ENCODE measurements around the gene TNS2. TPM values are rescaled to one million over a fixed set of nuclear protein-coding genes. Genes with fewer than 3 reads are reported as not detected.

TNS2 gene
- total and polyA plus RNA-seq, 9 of the 15 experiments (the other 6 are each of a cell fraction or from before 2014, with no cell fraction given), result 0.28 to 3.1 (median 1.2) TPM; not detected in 1

DNA sequence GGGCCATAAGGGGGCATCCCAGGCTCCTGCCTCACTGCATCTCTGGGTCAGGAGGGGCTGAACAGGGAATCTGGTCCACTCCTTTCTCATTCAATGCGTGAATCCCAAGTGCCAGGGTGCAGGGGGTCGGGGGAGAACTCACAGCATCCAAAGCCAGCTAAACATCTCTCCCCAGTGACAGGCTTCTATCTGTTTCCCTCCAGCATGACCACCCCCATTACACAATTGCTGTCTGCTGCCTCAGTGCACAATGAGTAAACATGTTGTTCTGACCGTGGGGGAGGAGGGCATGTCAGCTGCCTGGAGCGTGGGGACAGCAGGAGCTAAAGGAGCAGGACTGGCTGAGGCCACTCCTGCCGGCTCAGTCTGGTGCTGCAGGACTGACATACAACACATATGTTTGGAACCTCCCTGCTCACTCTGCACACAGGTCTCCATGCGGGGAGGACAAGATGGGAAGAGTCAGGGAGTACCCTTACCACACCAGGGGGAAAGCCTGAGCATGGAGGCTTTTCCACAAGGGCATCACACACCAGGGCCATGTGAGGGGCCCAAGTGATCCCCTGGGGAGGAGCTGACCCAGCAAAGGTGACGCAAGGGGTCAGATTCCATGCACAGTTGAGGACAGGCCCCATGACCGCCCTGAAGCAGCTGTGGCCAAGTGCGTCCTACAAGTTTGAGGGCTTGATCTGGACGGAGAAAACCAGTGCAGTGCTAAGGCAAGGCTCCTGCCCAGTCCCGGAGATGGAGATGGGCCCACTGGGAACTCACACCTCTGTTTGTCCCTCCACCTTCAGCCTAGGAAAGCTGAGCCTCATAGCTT lies 1.4 kb downstream of the TNS2 start (continued):
- TF ChIP-seq, protein P1, sequence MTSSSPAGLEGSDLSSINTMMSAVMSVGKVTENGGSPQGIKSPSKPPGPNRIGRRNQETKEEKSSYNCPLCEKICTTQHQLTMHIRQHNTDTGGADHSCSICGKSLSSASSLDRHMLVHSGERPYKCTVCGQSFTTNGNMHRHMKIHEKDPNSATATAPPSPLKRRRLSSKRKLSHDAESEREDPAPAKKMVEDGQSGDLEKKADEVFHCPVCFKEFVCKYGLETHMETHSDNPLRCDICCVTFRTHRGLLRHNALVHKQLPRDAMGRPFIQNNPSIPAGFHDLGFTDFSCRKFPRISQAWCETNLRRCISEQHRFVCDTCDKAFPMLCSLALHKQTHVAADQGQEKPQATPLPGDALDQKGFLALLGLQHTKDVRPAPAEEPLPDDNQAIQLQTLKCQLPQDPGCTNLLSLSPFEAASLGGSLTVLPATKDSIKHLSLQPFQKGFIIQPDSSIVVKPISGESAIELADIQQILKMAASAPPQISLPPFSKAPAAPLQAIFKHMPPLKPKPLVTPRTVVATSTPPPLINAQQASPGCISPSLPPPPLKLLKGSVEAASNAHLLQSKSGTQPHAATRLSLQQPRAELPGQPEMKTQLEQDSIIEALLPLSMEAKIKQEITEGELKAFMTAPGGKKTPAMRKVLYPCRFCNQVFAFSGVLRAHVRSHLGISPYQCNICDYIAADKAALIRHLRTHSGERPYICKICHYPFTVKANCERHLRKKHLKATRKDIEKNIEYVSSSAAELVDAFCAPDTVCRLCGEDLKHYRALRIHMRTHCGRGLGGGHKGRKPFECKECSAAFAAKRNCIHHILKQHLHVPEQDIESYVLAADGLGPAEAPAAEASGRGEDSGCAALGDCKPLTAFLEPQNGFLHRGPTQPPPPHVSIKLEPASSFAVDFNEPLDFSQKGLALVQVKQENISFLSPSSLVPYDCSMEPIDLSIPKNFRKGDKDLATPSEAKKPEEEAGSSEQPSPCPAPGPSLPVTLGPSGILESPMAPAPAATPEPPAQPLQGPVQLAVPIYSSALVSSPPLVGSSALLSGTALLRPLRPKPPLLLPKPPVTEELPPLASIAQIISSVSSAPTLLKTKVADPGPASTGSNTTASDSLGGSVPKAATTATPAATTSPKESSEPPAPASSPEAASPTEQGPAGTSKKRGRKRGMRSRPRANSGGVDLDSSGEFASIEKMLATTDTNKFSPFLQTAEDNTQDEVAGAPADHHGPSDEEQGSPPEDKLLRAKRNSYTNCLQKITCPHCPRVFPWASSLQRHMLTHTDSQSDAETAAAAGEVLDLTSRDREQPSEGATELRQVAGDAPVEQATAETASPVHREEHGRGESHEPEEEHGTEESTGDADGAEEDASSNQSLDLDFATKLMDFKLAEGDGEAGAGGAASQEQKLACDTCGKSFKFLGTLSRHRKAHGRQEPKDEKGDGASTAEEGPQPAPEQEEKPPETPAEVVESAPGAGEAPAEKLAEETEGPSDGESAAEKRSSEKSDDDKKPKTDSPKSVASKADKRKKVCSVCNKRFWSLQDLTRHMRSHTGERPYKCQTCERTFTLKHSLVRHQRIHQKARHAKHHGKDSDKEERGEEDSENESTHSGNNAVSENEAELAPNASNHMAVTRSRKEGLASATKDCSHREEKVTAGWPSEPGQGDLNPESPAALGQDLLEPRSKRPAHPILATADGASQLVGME (CRISPR knock-in tag; IDR thresholded peaks at IDR 0.05), result no peak
- no peak for TF ChIP-seq USF1 (CRISPR knock-in tag; IDR thresholded peaks at IDR 0.05)
- TF ChIP-seq ZNF280A (IDR thresholded peaks at IDR 0.05; ENCODE audit: low read depth, partially characterized antibody), result no peak
- no peak for TF ChIP-seq SMAD4 (CRISPR knock-in tag; conservative IDR thresholded peaks at IDR 0.05)
- TF ChIP-seq NBN (IDR thresholded peaks at IDR 0.05; ENCODE audit: low read depth), result no peak
- TF ChIP-seq BCLAF1 (IDR thresholded peaks at IDR 0.05; ENCODE audit: borderline replicate concordance in 1 of 2, control insufficient read depth in 1 of 2, low read depth in 2 of 2, low read length in 1 of 2), result no peak
- no peak for TF ChIP-seq HDGF (IDR thresholded peaks at IDR 0.05)
- no peak for TF ChIP-seq RUNX1 (IDR thresholded peaks at IDR 0.05; ENCODE audit: low read depth)
- TF ChIP-seq, protein P2, sequence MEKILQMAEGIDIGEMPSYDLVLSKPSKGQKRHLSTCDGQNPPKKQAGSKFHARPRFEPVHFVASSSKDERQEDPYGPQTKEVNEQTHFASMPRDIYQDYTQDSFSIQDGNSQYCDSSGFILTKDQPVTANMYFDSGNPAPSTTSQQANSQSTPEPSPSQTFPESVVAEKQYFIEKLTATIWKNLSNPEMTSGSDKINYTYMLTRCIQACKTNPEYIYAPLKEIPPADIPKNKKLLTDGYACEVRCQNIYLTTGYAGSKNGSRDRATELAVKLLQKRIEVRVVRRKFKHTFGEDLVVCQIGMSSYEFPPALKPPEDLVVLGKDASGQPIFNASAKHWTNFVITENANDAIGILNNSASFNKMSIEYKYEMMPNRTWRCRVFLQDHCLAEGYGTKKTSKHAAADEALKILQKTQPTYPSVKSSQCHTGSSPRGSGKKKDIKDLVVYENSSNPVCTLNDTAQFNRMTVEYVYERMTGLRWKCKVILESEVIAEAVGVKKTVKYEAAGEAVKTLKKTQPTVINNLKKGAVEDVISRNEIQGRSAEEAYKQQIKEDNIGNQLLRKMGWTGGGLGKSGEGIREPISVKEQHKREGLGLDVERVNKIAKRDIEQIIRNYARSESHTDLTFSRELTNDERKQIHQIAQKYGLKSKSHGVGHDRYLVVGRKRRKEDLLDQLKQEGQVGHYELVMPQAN (IDR thresholded peaks at IDR 0.05; ENCODE audit: borderline replicate concordance), result no peak
- TF ChIP-seq DDX20 (tag; IDR thresholded peaks at IDR 0.05; ENCODE audit: low read depth), result no peak
- TF ChIP-seq, protein P3, sequence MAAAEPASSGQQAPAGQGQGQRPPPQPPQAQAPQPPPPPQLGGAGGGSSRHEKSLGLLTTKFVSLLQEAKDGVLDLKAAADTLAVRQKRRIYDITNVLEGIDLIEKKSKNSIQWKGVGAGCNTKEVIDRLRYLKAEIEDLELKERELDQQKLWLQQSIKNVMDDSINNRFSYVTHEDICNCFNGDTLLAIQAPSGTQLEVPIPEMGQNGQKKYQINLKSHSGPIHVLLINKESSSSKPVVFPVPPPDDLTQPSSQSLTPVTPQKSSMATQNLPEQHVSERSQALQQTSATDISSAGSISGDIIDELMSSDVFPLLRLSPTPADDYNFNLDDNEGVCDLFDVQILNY (CRISPR knock-in tag; IDR thresholded peaks at IDR 0.05), result no peak
